SK-N-SH (cell line): ENCODE data around the gene CPPED1. TPM values are rescaled to one million over a fixed set of nuclear protein-coding genes. Genes with fewer than 3 reads are reported as not detected.

Experiments used
- CTCF ChIA-PET: fragments of 300-600, 350-600 bp; formaldehyde crosslinking; extraction: SDS; loops from one replicate; lab custom pipeline; 2021; lab: Yijun Ruan, JAX
- POLR2A ChIA-PET: fragments of 350-600 bp; sonication (Branson Sonifier 250); formaldehyde crosslinking; extraction: SDS; loops from one replicate; lab custom pipeline; 2020; ENCODE audit warnings: antibody characterized with exemption, inconsistent platforms; lab: Yijun Ruan, JAX
- DNase-seq: peaks from one replicate; pipeline ENCODE4 v3.0.0; 2012
- H2AFZ ChIP-seq: fragments of 200-600 bp; sonication (generic); 2 replicates; pipeline ENCODE4 v1.8.1; 2016; ENCODE audit warnings: antibody characterized with exemption, mild to moderate bottlenecking, low read depth
- H3F3A ChIP-seq: fragments of 200-600 bp; sonication (generic); replicated peaks from 2 replicates; pipeline ENCODE3; 2016; ENCODE audit warnings: antibody characterized with exemption, mild to moderate bottlenecking; ENCODE audit not compliant: insufficient read depth
- H3K27ac ChIP-seq, 2 experiments: fragments of 200-500 bp in 1 of 2; fragments of 200-600 bp in 1 of 2; sonication (Bioruptor generic) in 1 of 2; sonication (generic), shearing (Covaris generic) in 1 of 2; 2 replicates each; pipeline versions ENCODE4 v1.5.1 to v1.6.1; 2014 to 2016; ENCODE audit warnings: low read depth in 2 of 2, inconsistent platforms in 1 of 2, low read length in 1 of 2, mild to moderate bottlenecking in 1 of 2, mixed read lengths in 1 of 2
- H3K27me3 ChIP-seq: fragments of 200-600 bp; sonication (generic), shearing (Covaris generic); 2 replicates; pipeline ENCODE4 v1.6.1; 2016; ENCODE audit warnings: mixed run types; ENCODE audit not compliant: insufficient read depth
- H3K36me3 ChIP-seq, 2 experiments: fragments of 200-500 bp in 1 of 2; fragments of 200-600 bp in 1 of 2; sonication (Bioruptor generic) in 1 of 2; sonication (generic) in 1 of 2; replicated peaks in 1 of 2; 2 replicates each; pipeline versions ENCODE3 to v1.5.1; 2014 to 2016; ENCODE audit warnings: low read length in 1 of 2, mild to moderate bottlenecking in 1 of 2; ENCODE audit not compliant: insufficient read depth in 2 of 2, control insufficient read depth in 1 of 2
- H3K4me1 ChIP-seq, 2 experiments: fragments of 200-500 bp in 1 of 2; fragments of 200-600 bp in 1 of 2; sonication (Bioruptor generic) in 1 of 2; sonication (generic), shearing (Covaris generic) in 1 of 2; 2 replicates each; pipeline versions ENCODE4 v1.5.1 to v1.6.1; 2014 to 2016; ENCODE audit warnings: low read depth in 1 of 2, low read length in 1 of 2, mixed run types in 1 of 2; ENCODE audit not compliant: insufficient read depth in 2 of 2, control insufficient read depth in 1 of 2
- H3K4me2 ChIP-seq: fragments of 200-600 bp; sonication (generic), shearing (Covaris generic); 2 replicates; pipeline ENCODE4 v1.6.1; 2017; ENCODE audit warnings: mixed run types
- H3K4me3 ChIP-seq, 2 experiments: fragments of 200-500 bp in 1 of 2; fragments of 200-600 bp in 1 of 2; sonication (Bioruptor generic) in 1 of 2; sonication (generic), shearing (Covaris generic) in 1 of 2; 2 replicates each; pipeline versions ENCODE4 v1.5.1 to v1.8.1; 2014 to 2016; ENCODE audit warnings: low read depth in 2 of 2, inconsistent platforms in 1 of 2, low read length in 1 of 2, mild to moderate bottlenecking in 1 of 2, mixed read lengths in 1 of 2, moderate library complexity in 1 of 2
- H3K79me2 ChIP-seq: fragments of 200-600 bp; sonication (generic); 2 replicates; pipeline ENCODE4 v1.8.1; 2017; ENCODE audit warnings: mild to moderate bottlenecking; ENCODE audit not compliant: insufficient read depth
- H3K9ac ChIP-seq: fragments of 200-600 bp; sonication (generic); 2 replicates; pipeline ENCODE4 v1.6.1; 2017; ENCODE audit warnings: mixed run types
- H3K9me2 ChIP-seq: fragments of 200-600 bp; sonication (generic); 2 replicates; pipeline ENCODE4 v1.6.1; 2017; ENCODE audit warnings: mixed run types
- H3K9me3 ChIP-seq: fragments of 200-600 bp; sonication (generic); 2 replicates; pipeline ENCODE4 v1.6.1; 2017; ENCODE audit warnings: mixed run types, mild to moderate bottlenecking, moderate library complexity
- H4K20me1 ChIP-seq: fragments of 200-600 bp; sonication (generic); 2 replicates; pipeline ENCODE4 v1.6.1; 2017; ENCODE audit warnings: mild to moderate bottlenecking, mixed run types; ENCODE audit not compliant: insufficient read depth
- CTCF ChIP-seq: fragments of 200-600 bp; sonication (generic); IDR thresholded peaks from 2 replicates; pipeline ENCODE4 v1.6.1; 2017; ENCODE audit warnings: antibody characterized with exemption, mild to moderate bottlenecking, moderate library complexity
- EP300 ChIP-seq, 2 experiments: IDR thresholded peaks; 2 replicates each; pipeline versions ENCODE4 v1.4.0 to v1.6.1; 2012; ENCODE audit warnings: borderline replicate concordance in 1 of 2, low read depth in 1 of 2, low read length in 1 of 2
- FOSL2 ChIP-seq: IDR thresholded peaks from 2 replicates; pipeline ENCODE4 v1.4.0; 2012; ENCODE audit warnings: low read depth, mild to moderate bottlenecking, moderate library complexity, borderline replicate concordance
- FOXM1 ChIP-seq: IDR thresholded peaks from 2 replicates; pipeline ENCODE4 v1.4.0; 2012; ENCODE audit warnings: low read depth, mild to moderate bottlenecking
- MAX ChIP-seq: IDR thresholded peaks from 2 replicates; pipeline ENCODE4 v1.4.0; 2012; ENCODE audit warnings: low read depth
- MXI1 ChIP-seq: IDR thresholded peaks from 2 replicates; pipeline ENCODE4 v1.6.1; 2012; ENCODE audit warnings: mild to moderate bottlenecking, low read depth, low read length, improper control_type of control experiment
- NFIC ChIP-seq: IDR thresholded peaks from 2 replicates; pipeline ENCODE4 v1.4.0; 2012; ENCODE audit warnings: borderline replicate concordance
- NRF1 ChIP-seq: IDR thresholded peaks from 2 replicates; pipeline ENCODE4 v1.6.1; 2012; ENCODE audit warnings: low read depth, mild to moderate bottlenecking, low read length
- POLR2AphosphoS5 ChIP-seq: IDR thresholded peaks from 2 replicates; pipeline ENCODE4 v1.6.1; 2012; ENCODE audit warnings: low read depth, low read length
- RCOR1 ChIP-seq: fragments of 150-350 bp; IDR thresholded peaks from 2 replicates; pipeline ENCODE4 v1.6.1; 2017; ENCODE audit warnings: antibody characterized with exemption, low read length
- RXRA ChIP-seq: IDR thresholded peaks from 2 replicates; pipeline ENCODE4 v1.4.0; 2012; ENCODE audit warnings: low read depth, mild to moderate bottlenecking, borderline replicate concordance
- SIN3A ChIP-seq: IDR thresholded peaks from 2 replicates; pipeline ENCODE4 v1.6.1; 2012; ENCODE audit warnings: low read depth, mild to moderate bottlenecking, low read length, moderate library complexity, borderline replicate concordance
- TAF1 ChIP-seq: IDR thresholded peaks from 2 replicates; pipeline ENCODE4 v1.6.1; 2012; ENCODE audit warnings: low read depth, mild to moderate bottlenecking, low read length, moderate library complexity, borderline replicate concordance
- TCF12 ChIP-seq: IDR thresholded peaks from 2 replicates; pipeline ENCODE4 v1.4.0; 2012
- TEAD4 ChIP-seq: IDR thresholded peaks from 2 replicates; pipeline ENCODE4 v1.4.0; 2012; ENCODE audit warnings: mild to moderate bottlenecking, borderline replicate concordance; ENCODE audit not compliant: insufficient read depth
- WGBS: methylation state at CpG from one replicate; pipeline ENCODE4 v1.1.6; 2017; ENCODE audit warnings: low lambda C conversion rate; 5-methylcytosine and 5-hydroxymethylcytosine counted together
- polyA plus RNA-seq, 3 experiments: library from polyadenylated mRNA; depleted of rRNA; stranded (reverse); fragments of >200 nt; gene quantifications; 2 replicates each; pipeline ENCODE4 v1.2.3, GENCODE V29; 2012

CPPED1 gene
- polyA plus RNA-seq, 1 of the 3 experiments (the other 2 are of a cell fraction) = 11.9 TPM

GRCh38 chr16:12758031-12758669 lies 45.5 kb downstream of the CPPED1 start (continued):
- no peak for TF ChIP-seq CTCF
- peak; percentile 46 for TF ChIP-seq TCF12
- TF ChIP-seq NFIC = no peak
- TF ChIP-seq MAX = no peak
- TF ChIP-seq MXI1 = peak; percentile 76; the same call in 1 of the 2 replicates
- peak; percentile 99 for TF ChIP-seq RCOR1
- TF ChIP-seq TAF1 = no peak
- no peak for TF ChIP-seq RXRA
- TF ChIP-seq EP300 (IDR thresholded peaks at IDR 0.05; ENCODE audit: borderline replicate concordance in 1 of 2, low read depth in 1 of 2, low read length in 1 of 2) = peak in 1 of 2 experiments; percentile 97; a peak in 2 of 4 replicates
- TF ChIP-seq SIN3A = no peak
- no peak for TF ChIP-seq FOSL2
- no peak for TF ChIP-seq FOXM1
- no peak for TF ChIP-seq POLR2AphosphoS5

- no peak overlapping the region for H3K4me2 ChIP-seq
- no peak for DNase-seq
- TF ChIP-seq NRF1 = no peak
- no peak for TF ChIP-seq TEAD4
- CTCF ChIA-PET = interaction anchor here (1.0 kb wide), 1 partner anchor 10 kb away, joined by 4 read pairs; no protein-coding TSS in a partner anchor
- H3K4me3 ChIP-seq = no peak overlapping the region
- H3K4me1 ChIP-seq = peaks cover 0 to 44% of the 10 kb centered on the region in 2 experiments; a peak in 2 of 4 replicates
- WGBS = 80% methylated on average over 7 of the region's 7 CpGs
- no peaks in the 10 kb centered on the region for H3K9me3 ChIP-seq
- peaks cover 0 to 5% of the 10 kb centered on the region in 2 experiments for H3K36me3 ChIP-seq
- peaks cover 3% of the 10 kb centered on the region; the same call in 1 of the 2 replicates for H3K79me2 ChIP-seq
- H3F3A ChIP-seq = no peaks in the 10 kb centered on the region
- no peaks in the 10 kb centered on the region for H4K20me1 ChIP-seq
- H3K9ac ChIP-seq = no peak overlapping the region
- no peaks in the 10 kb centered on the region for H3K9me2 ChIP-seq
- POLR2A ChIA-PET = no interaction called here
- H3K27me3 ChIP-seq = no peaks in the 10 kb centered on the region
- no peak overlapping the region for H2AFZ ChIP-seq
- peak overlapping the region; percentile 25 to 93; a peak in 3 of 4 replicates for H3K27ac ChIP-seq
These were observed 46.1 kb downstream of the CPPED1 start for GRCh38 chr16:12757546-12757945.
